CD4-positive, alpha-beta memory T cell (primary cell): Measurements from ENCODE around the gene DIAPH2. TPM values are rescaled to one million over a fixed set of nuclear protein-coding genes. Genes with fewer than 3 reads are reported as not detected.

Source experiments
- CTCF ChIA-PET: fragments of 350-600 bp; sonication (Branson Sonifier 250); formaldehyde crosslinking; loops from one replicate; lab custom pipeline; 2021; ENCODE audit warnings: inconsistent platforms; ENCODE audit not compliant: partially characterized antibody; lab: Charles Lee
- POLR2A ChIA-PET: fragments of 350-600 bp; sonication (Branson Sonifier 250); formaldehyde crosslinking; loops from one replicate; lab custom pipeline; 2021; ENCODE audit not compliant: partially characterized antibody; lab: Charles Lee
- DNase-seq, 5 donors: peaks; one replicate each; pipeline versions ENCODE4 v3.0.0 to v3.0.0-alpha.2; 2020 to 2022; ENCODE audit warnings: mixed read lengths in 1 of 5
- H3K27ac ChIP-seq: one replicate; pipeline ENCODE4 v1.7.0; 2013; ENCODE audit warnings: low read depth, low read length
- H3K27me3 ChIP-seq: 2 replicates; pipeline ENCODE4 v1.7.0; 2013; ENCODE audit warnings: mild to moderate bottlenecking, low read length, moderate library complexity; ENCODE audit not compliant: insufficient read depth
- H3K36me3 ChIP-seq: 2 replicates; pipeline ENCODE4 v1.7.0; 2013; ENCODE audit warnings: mild to moderate bottlenecking, low read length, moderate library complexity; ENCODE audit not compliant: insufficient read depth
- H3K4me1 ChIP-seq: 2 replicates; pipeline ENCODE4 v1.7.0; 2013; ENCODE audit warnings: mild to moderate bottlenecking, low read length, moderate library complexity; ENCODE audit not compliant: insufficient read depth
- H3K4me3 ChIP-seq, 2 donors: one replicate each; pipeline ENCODE4 v1.7.0; 2013; ENCODE audit warnings: low read length in 2 of 2, mild to moderate bottlenecking in 1 of 2
- H3K9me3 ChIP-seq, 2 donors: one replicate each; pipeline ENCODE4 v1.7.0; 2013; ENCODE audit warnings: low read length in 2 of 2, control low read depth in 1 of 2; ENCODE audit not compliant: control insufficient read depth in 1 of 2
- H3K27ac Mint-ChIP-seq, 7 donors: one replicate each; pipeline ENCODE4 v1.8.0; 2020 to 2021; ENCODE audit warnings: mixed read lengths in 7 of 7, mild to moderate bottlenecking in 6 of 7, inconsistent platforms in 3 of 7, moderate library complexity in 3 of 7
- H3K27me3 Mint-ChIP-seq, 2 donors: one replicate each; pipeline ENCODE4 v1.8.0; 2020 to 2021; ENCODE audit warnings: mixed read lengths in 2 of 2
- H3K36me3 Mint-ChIP-seq, 2 donors: one replicate each; pipeline ENCODE4 v1.8.0; 2020 to 2021; ENCODE audit warnings: mixed read lengths in 2 of 2, inconsistent platforms in 1 of 2, mild to moderate bottlenecking in 1 of 2
- H3K4me1 Mint-ChIP-seq, 4 donors: one replicate each; pipeline ENCODE4 v1.8.0; 2020 to 2021; ENCODE audit warnings: mixed read lengths in 4 of 4, mild to moderate bottlenecking in 1 of 4
- H3K4me3 Mint-ChIP-seq, 8 donors: one replicate each; pipeline ENCODE4 v1.8.0; 2020 to 2021; ENCODE audit warnings: mixed read lengths in 8 of 8, mild to moderate bottlenecking in 7 of 8, moderate library complexity in 6 of 8, inconsistent platforms in 3 of 8
- H3K9me3 Mint-ChIP-seq, 8 donors: one replicate each; pipeline ENCODE4 v1.8.0; 2020 to 2021; ENCODE audit warnings: mixed read lengths in 8 of 8, mild to moderate bottlenecking in 5 of 8, inconsistent platforms in 3 of 8, moderate library complexity in 1 of 8
- intact Hi-C: fragments of 100-400 bp; cut with micrococcal nuclease; formaldehyde crosslinking; loops from one replicate; pipeline ENCODE4 v1.15.1; 2023
- polyA plus RNA-seq, 2 donors: library from polyadenylated mRNA; unstranded; fragments of 300-500 nt; fragmentation: Illumina TruSeq; gene quantifications; one replicate each; pipeline ENCODE4 v1.2.3, GENCODE V29; 2021
- total RNA-seq, 2 experiments: library from RNA; stranded (reverse); gene quantifications; one replicate each; pipeline ENCODE4 v1.2.3, GENCODE V29; 2021

The DIAPH2 gene
- total and polyA plus RNA-seq, 4 experiments from 2014 or later = 9.6 to 13.8 (median 11.6) TPM

- Histone ChIP-seq H3K4me3 (no peak overlapping the region), H3K27me3 (no peaks in the 10 kb centered on the region), H3K36me3 (no peaks in the 10 kb centered on the region), H3K9me3 (no peaks in the 10 kb centered on the region), H3K4me1 (no peaks in the 10 kb centered on the region), H3K27ac (no peak overlapping the region)
- H3K4me3 Mint-ChIP-seq = no peak overlapping the region
- POLR2A ChIA-PET = no interaction called here
- no peaks in the 10 kb centered on the region for H3K4me1 Mint-ChIP-seq
- CTCF ChIA-PET = no interaction called here
- no peaks in the 10 kb centered on the region for H3K9me3 Mint-ChIP-seq
- no peaks in the 10 kb centered on the region for H3K36me3 Mint-ChIP-seq
- H3K27ac Mint-ChIP-seq = no peak overlapping the region
- no peak for DNase-seq
- intact Hi-C loops = no loop called here
- H3K27me3 Mint-ChIP-seq = no peaks in the 10 kb centered on the region
These were observed 932.4 kb downstream of the DIAPH2 start for GRCh38 chrX:97616883-97617530.

DNA sequence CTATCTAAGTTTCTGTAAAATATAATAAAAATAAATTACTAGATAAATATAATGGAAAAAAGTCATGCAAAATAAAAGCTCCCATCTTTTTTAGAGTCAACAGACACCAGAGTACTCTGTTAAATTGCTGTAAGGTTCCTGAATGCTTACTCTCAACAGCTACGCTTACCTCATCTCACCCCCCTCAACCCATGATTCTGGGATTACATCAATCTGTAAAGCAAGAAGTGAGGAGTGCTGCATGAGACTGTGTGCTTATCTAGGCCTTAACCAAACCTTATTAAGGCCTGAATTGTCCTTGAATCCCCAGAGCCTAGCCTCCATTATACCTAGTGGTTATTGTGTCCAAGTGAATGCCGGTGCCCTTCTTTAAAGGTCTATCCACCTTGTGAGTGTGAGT is 934.9 kb downstream of the DIAPH2 start:
- ChIA-PET POLR2A (no interaction called here), CTCF (no interaction called here)
- Mint-ChIP-seq H3K27me3 (no peaks in the 10 kb centered on the region), H3K4me1 (no peaks in the 10 kb centered on the region), H3K9me3 (no peaks in the 10 kb centered on the region), H3K36me3 (no peaks in the 10 kb centered on the region), H3K4me3 (no peak overlapping the region), H3K27ac (no peak overlapping the region)
- H3K4me1 ChIP-seq = no peaks in the 10 kb centered on the region
- no peaks in the 10 kb centered on the region for H3K27me3 ChIP-seq
- H3K9me3 ChIP-seq = no peaks in the 10 kb centered on the region
- H3K4me3 ChIP-seq = no peak overlapping the region
- no peak for DNase-seq
- intact Hi-C loops = no loop called here
- no peaks in the 10 kb centered on the region for H3K36me3 ChIP-seq
- H3K27ac ChIP-seq = no peak overlapping the region

- H3K9me3 Mint-ChIP-seq = peaks cover 0 to 2% (median 0%) of the 10 kb centered on the region in 8 donors
- CTCF ChIA-PET = no interaction called here
- H3K9me3 ChIP-seq = no peaks in the 10 kb centered on the region
These were observed 937.5 kb downstream of the DIAPH2 start for GRCh38 chrX:97622111-97622510.

DNA sequence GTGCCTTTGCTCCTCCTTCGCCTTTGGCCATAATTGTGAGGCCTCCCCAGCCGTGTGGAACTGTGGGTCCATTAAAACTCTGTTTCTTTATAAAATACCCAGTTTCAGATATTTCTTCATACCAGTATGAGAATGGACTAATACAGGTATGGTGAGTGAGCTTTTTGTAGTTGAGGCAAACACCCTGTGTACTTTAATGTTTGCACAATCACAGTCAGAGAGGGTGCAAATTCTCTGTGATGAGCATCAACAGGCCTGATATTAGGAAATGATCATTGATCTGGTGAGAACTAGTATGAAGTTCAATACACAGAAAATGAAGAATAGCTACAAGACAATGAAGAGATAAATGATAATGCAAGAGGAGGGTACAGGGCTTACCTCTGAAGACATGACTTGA is 943.7 kb downstream of the DIAPH2 start:
- no peak overlapping the region for H3K27ac Mint-ChIP-seq
- intact Hi-C loops = no loop called here
- CTCF ChIA-PET = no interaction called here

More at GRCh38 chrX:97622111-97622510, 937.5 kb downstream of the DIAPH2 start:
- Histone ChIP-seq H3K4me3 (no peak overlapping the region), H3K36me3 (no peaks in the 10 kb centered on the region), H3K4me1 (no peaks in the 10 kb centered on the region), H3K27ac (no peak overlapping the region), H3K27me3 (no peaks in the 10 kb centered on the region)
- POLR2A ChIA-PET = no interaction called here
- no peak for DNase-seq
- Mint-ChIP-seq H3K4me1 (no peaks in the 10 kb centered on the region), H3K36me3 (no peaks in the 10 kb centered on the region), H3K27ac (no peak overlapping the region), H3K27me3 (no peaks in the 10 kb centered on the region), H3K4me3 (no peak overlapping the region)
- intact Hi-C loops = no loop called here

GRCh38 chrX:97628807-97629596 is 944.4 kb downstream of the DIAPH2 start:
- Histone ChIP-seq H3K4me1 (no peaks in the 10 kb centered on the region), H3K36me3 (no peaks in the 10 kb centered on the region), H3K27ac (no peak overlapping the region), H3K4me3 (no peak overlapping the region), H3K27me3 (no peaks in the 10 kb centered on the region), H3K9me3 (no peaks in the 10 kb centered on the region)
- peaks cover 0 to 2% (median 0%) of the 10 kb centered on the region in 8 donors for H3K9me3 Mint-ChIP-seq
- intact Hi-C loops = no loop called here
- ChIA-PET POLR2A (no interaction called here), CTCF (no interaction called here)
- no peak overlapping the region for H3K4me3 Mint-ChIP-seq
- no peaks in the 10 kb centered on the region for H3K36me3 Mint-ChIP-seq
- peaks cover 0 to 5% of the 10 kb centered on the region in 2 donors for H3K27me3 Mint-ChIP-seq
- no peak for DNase-seq
- peaks cover 0 to 2% (median 0%) of the 10 kb centered on the region in 4 donors for H3K4me1 Mint-ChIP-seq
- no peak overlapping the region for H3K27ac Mint-ChIP-seq

More for the DNA sequence above, 943.7 kb downstream of the DIAPH2 start:
- H3K27me3 ChIP-seq = no peaks in the 10 kb centered on the region
- Mint-ChIP-seq H3K4me3 (no peak overlapping the region), H3K27me3 (peaks cover 0 to 5% of the 10 kb centered on the region in 2 donors), H3K4me1 (peaks cover 0 to 2% (median 0%) of the 10 kb centered on the region in 4 donors), H3K9me3 (peaks cover 0 to 2% (median 0%) of the 10 kb centered on the region in 8 donors), H3K36me3 (no peaks in the 10 kb centered on the region)
- POLR2A ChIA-PET = no interaction called here
- H3K36me3 ChIP-seq = no peaks in the 10 kb centered on the region
- H3K4me1 ChIP-seq = no peaks in the 10 kb centered on the region
- H3K27ac ChIP-seq = no peak overlapping the region
- no peak overlapping the region for H3K4me3 ChIP-seq
- H3K9me3 ChIP-seq = no peaks in the 10 kb centered on the region
- no peak for DNase-seq

GRCh38 chrX:97629597-97629985 is 944.9 kb downstream of the DIAPH2 start:
- intact Hi-C loops = no loop called here
- ChIA-PET POLR2A (no interaction called here), CTCF (no interaction called here)

GRCh38 chrX:97633798-97634197 is 949.2 kb downstream of the DIAPH2 start:
- intact Hi-C loops = no loop called here

More at GRCh38 chrX:97629597-97629985, 944.9 kb downstream of the DIAPH2 start:
- Mint-ChIP-seq H3K4me3 (no peak overlapping the region), H3K9me3 (peaks cover 0 to 2% (median 0%) of the 10 kb centered on the region in 8 donors), H3K27me3 (peaks cover 0 to 5% of the 10 kb centered on the region in 2 donors), H3K36me3 (no peaks in the 10 kb centered on the region), H3K4me1 (peaks cover 0 to 2% (median 0%) of the 10 kb centered on the region in 4 donors), H3K27ac (no peak overlapping the region)
- no peaks in the 10 kb centered on the region for H3K27me3 ChIP-seq
- H3K4me3 ChIP-seq = no peak overlapping the region
- H3K27ac ChIP-seq = no peak overlapping the region
- no peaks in the 10 kb centered on the region for H3K9me3 ChIP-seq
- DNase-seq = no peak
- no peaks in the 10 kb centered on the region for H3K36me3 ChIP-seq
- no peaks in the 10 kb centered on the region for H3K4me1 ChIP-seq

More at GRCh38 chrX:97633798-97634197, 949.2 kb downstream of the DIAPH2 start:
- no peaks in the 10 kb centered on the region for H3K36me3 ChIP-seq
- DNase-seq = no peak
- H3K4me3 ChIP-seq = no peak overlapping the region
- H3K4me1 ChIP-seq = no peaks in the 10 kb centered on the region
- POLR2A ChIA-PET = no interaction called here
- no peaks in the 10 kb centered on the region for H3K27me3 ChIP-seq
- no peak overlapping the region for H3K27ac ChIP-seq
- Mint-ChIP-seq H3K36me3 (no peaks in the 10 kb centered on the region), H3K9me3 (no peaks in the 10 kb centered on the region), H3K27ac (no peak overlapping the region), H3K4me3 (no peak overlapping the region), H3K27me3 (peaks cover 0 to 4% of the 10 kb centered on the region in 2 donors), H3K4me1 (peaks cover 0 to 2% (median 0%) of the 10 kb centered on the region in 4 donors)
- H3K9me3 ChIP-seq = no peaks in the 10 kb centered on the region
- CTCF ChIA-PET = no interaction called here
